Pancreas (tissue), 10 donors: ENCODE measurements around the gene FANCC. TPM values are rescaled to one million over a fixed set of nuclear protein-coding genes. Genes with fewer than 3 reads are reported as not detected.
A peak's percentile ranks its signal among the peaks of the same experiment; 100 is the strongest.

ENCODE experiments used
- ATAC-seq, 4 donors: fragments of 200-7000 bp; cut with Tn5 transposase; one replicate each; pipeline versions ENCODE4 v1.8.0 to v1.9.1; 2020; ENCODE audit warnings: mild to moderate bottlenecking in 4 of 4, moderate library complexity in 4 of 4
- DNase-seq, 6 donors: peaks; one replicate each; pipeline ENCODE4 v3.0.0-alpha.2; 2020
- FAIRE-seq: peaks from 2 replicates; lab custom pipeline; 2012; peaks lifted over from hg19 to GRCh38; lab: Jason Lieb, UNC
- H3K27ac ChIP-seq, 4 donors: fragments of 200-600 bp; sonication (generic); 1 replicate in 3 of 4; 2 replicates in 1 of 4; pipeline versions ENCODE4 v1.5.0 to v1.8.0; 2020
- H3K27me3 ChIP-seq, 4 donors: fragments of 200-600 bp; one replicate each; pipeline ENCODE4 v1.8.0; 2021
- H3K36me3 ChIP-seq, 3 donors: fragments of 200-600 bp; sonication (generic) in 1 of 3; one replicate each; pipeline versions ENCODE4 v1.5.0 to v1.8.0; 2020 to 2021
- H3K4me1 ChIP-seq, 3 donors: fragments of 200-600 bp; one replicate each; pipeline ENCODE4 v1.8.0; 2021
- H3K4me3 ChIP-seq, 4 donors: fragments of 200-600 bp; sonication (generic) in 2 of 4; one replicate each; pipeline versions ENCODE4 v1.5.0 to v1.8.0; 2020 to 2021
- H3K9me3 ChIP-seq, 4 donors: fragments of 200-600 bp; one replicate each; pipeline ENCODE4 v1.8.0; 2021
- CTCF ChIP-seq, 4 donors: fragments of 200-600 bp; sonication (generic) in 3 of 4; IDR thresholded peaks; one replicate each; pipeline versions ENCODE4 v1.5.0 to v1.8.0; 2021; ENCODE audit warnings: antibody characterized with exemption in 4 of 4
- WGBS, 2 donors: extraction: QIAGEN DNeasy Blood & Tissue Kit; methylation state at CpG; one replicate each; pipeline ENCODE4 v1.1.7; 2013; 5-methylcytosine and 5-hydroxymethylcytosine counted together
- intact Hi-C, 3 donors: fragments of 100-400 bp; cut with DNase I; formaldehyde crosslinking; loops; one replicate each; pipeline versions ENCODE4 v1.11.1 to v1.14.2; 2022
- polyA plus RNA-seq, 2 donors: library from polyadenylated mRNA; stranded (reverse); fragments of 200-250 nt; gene quantifications; one replicate each; pipeline ENCODE4 v1.2.3, GENCODE V29; 2013
- total RNA-seq, 6 donors: library from RNA; stranded (reverse); fragmentation: NEBNext Ultra II Directional in 4 of 6; extraction: Animal tissue kit (Norgen Biotek cat#: 25700) in 4 of 6; gene quantifications; one replicate each; pipeline versions ENCODE4 v1.2.1 to v1.2.4, GENCODE V29; 2021 to 2023
- donor health status: healthy with polysubstance abuse.
- donor health status: DM: no; HTN: no; CAD: no; lungs with moderate emphysema.
- donor health status: DM: no; HTN: no; CAD: no.
- donor health status: control.
- donor health status: control.
- donor health status: Bipolar disorder and iron deficiency.
- donor health status: DM: yes; HTN: yes; CAD: no.
- donor health status: DM: no; HTN: no; CAD: no.
- donor health status: DM: no; HTN: no; CAD: no.
- donor health status: DM: yes; HTN: yes; CAD: no.

The FANCC gene
- total and polyA plus RNA-seq, 8 donors, result 3.8 to 9.9 (median 4.6) TPM

GRCh38 chr9:95091601-95092261 lies 225.8 kb downstream of the FANCC start:
- Histone ChIP-seq H3K36me3 (peaks cover 0 to 35% (median 2%) of the 10 kb centered on the region in 3 donors), H3K4me3 (no peak overlapping the region), H3K27me3 (no peaks in the 10 kb centered on the region), H3K27ac (peak overlapping the region; percentile 36 to 77 (median 63)), H3K4me1 (peaks cover 16 to 32% (median 23%) of the 10 kb centered on the region in 3 donors), H3K9me3 (no peaks in the 10 kb centered on the region)
- intact Hi-C loops, result no loop called here
- DNase-seq (peak in 3 of 6 donors; percentile 46 to 53 (median 47)), ATAC-seq (peak; percentile 6 to 40 (median 16)), FAIRE-seq (no peak)
- no peak for TF ChIP-seq CTCF (IDR thresholded peaks at IDR 0.05)
- 32 to 39% methylated on average over 12 of the region's 12 CpGs for WGBS, 2 donors

GRCh38 chr9:95090871-95091577 lies 226.5 kb downstream of the FANCC start:
- H3K4me1 ChIP-seq, result peaks cover 16 to 32% (median 23%) of the 10 kb centered on the region in 3 donors
- TF ChIP-seq CTCF (IDR thresholded peaks at IDR 0.05), result no peak
- H3K36me3 ChIP-seq, result peaks cover 0 to 42% (median 9%) of the 10 kb centered on the region in 3 donors
- DNase-seq (peak in 3 of 6 donors; percentile 48 to 64 (median 59)), FAIRE-seq (no peak), ATAC-seq (peak in 3 of 4 donors; percentile 4 to 7 (median 7))
- H3K27ac ChIP-seq, result peak overlapping the region; percentile 36 to 77 (median 63)
- 68 to 75% methylated on average over 14 of the region's 14 CpGs for WGBS, 2 donors
- no peaks in the 10 kb centered on the region for H3K27me3 ChIP-seq
- no peak overlapping the region for H3K4me3 ChIP-seq
- no peaks in the 10 kb centered on the region for H3K9me3 ChIP-seq
- intact Hi-C loops, result no loop called here

- Histone ChIP-seq H3K4me1 (peaks cover 16 to 32% (median 23%) of the 10 kb centered on the region in 3 donors), H3K27me3 (no peaks in the 10 kb centered on the region), H3K9me3 (no peaks in the 10 kb centered on the region), H3K36me3 (peaks cover 0 to 50% (median 10%) of the 10 kb centered on the region in 3 donors), H3K27ac (peak overlapping the region; percentile 36 to 77 (median 56)), H3K4me3 (no peak overlapping the region)
- 44 to 46% methylated on average over 22 of the region's 22 CpGs for WGBS, 2 donors
- intact Hi-C loops, result no loop called here
- no peak for TF ChIP-seq CTCF (IDR thresholded peaks at IDR 0.05)
- FAIRE-seq (no peak), ATAC-seq (peak; percentile 15 to 31 (median 28)), DNase-seq (peak in 3 of 6 donors; percentile 67 to 85 (median 69))
Observed at GRCh38 chr9:95090023-95090791, 227.3 kb downstream of the FANCC start.

DNA sequence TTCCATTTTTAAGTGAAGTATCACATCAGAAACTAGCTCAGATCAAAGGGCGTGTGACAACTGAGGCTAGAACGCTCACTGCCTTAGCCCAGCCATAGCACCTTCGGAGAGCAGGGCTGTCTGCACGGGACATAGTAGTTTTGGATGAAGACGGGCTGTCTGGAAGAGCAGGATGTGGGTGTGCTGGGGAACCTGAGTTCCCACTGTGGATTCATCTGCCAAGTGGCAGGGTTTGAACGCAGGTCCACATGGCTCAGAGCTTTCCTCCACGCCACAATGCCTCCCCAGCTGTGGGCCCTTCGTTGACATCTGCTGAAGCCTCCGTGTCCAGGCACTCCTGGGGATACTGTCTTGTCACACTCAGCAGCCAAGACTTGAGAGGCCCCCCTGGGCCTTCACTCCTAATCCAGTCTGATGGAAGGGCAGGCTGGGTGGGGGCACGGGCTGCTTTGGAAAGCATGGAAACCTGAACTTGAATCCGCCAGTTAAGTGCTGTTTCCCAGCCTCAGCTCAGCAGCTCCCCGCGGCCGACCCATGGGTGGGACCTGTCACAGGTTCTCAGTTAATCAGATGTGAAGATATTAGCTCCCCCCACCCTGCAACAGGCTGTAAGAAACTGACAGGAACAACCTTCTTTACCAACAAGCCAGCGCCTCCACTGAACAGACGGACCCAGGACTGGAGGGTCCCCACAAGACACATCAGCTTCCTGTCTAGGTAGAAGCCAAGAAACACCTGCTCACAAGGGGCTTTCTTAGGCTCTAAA lies 228.1 kb downstream of the FANCC start:
- FAIRE-seq, result no peak
- H3K27me3 ChIP-seq, result no peaks in the 10 kb centered on the region
- no peak for TF ChIP-seq CTCF (IDR thresholded peaks at IDR 0.05)
- H3K27ac ChIP-seq, result peak overlapping the region; percentile 36 to 77 (median 56)
- no peaks in the 10 kb centered on the region for H3K9me3 ChIP-seq
- intact Hi-C loops, result loop anchor here in 1 of 3 donors (5.0 kb wide), 1 partner anchor 38 kb away; no protein-coding TSS in a partner anchor
- H3K4me1 ChIP-seq, result peaks cover 16 to 32% (median 23%) of the 10 kb centered on the region in 3 donors
- DNase-seq, result peak in 2 of 6 donors; percentile 51 to 58
- no peak for ATAC-seq
- H3K36me3 ChIP-seq, result peaks cover 0 to 54% (median 10%) of the 10 kb centered on the region in 3 donors
- no peak overlapping the region for H3K4me3 ChIP-seq
- 82 to 89% methylated on average over 16 of the region's 16 CpGs for WGBS, 2 donors
